SK-N-SH (cell line): Measurements from ENCODE around the gene PRKX. TPM values are rescaled to one million over a fixed set of nuclear protein-coding genes. Genes with fewer than 3 reads are reported as not detected.

Source experiments
- CTCF ChIA-PET: fragments of 300-600, 350-600 bp; formaldehyde crosslinking; extraction: SDS; loops from one replicate; lab custom pipeline; 2021; lab: Yijun Ruan, JAX
- POLR2A ChIA-PET: fragments of 350-600 bp; sonication (Branson Sonifier 250); formaldehyde crosslinking; extraction: SDS; loops from one replicate; lab custom pipeline; 2020; ENCODE audit warnings: antibody characterized with exemption, inconsistent platforms; lab: Yijun Ruan, JAX
- DNase-seq: peaks from one replicate; pipeline ENCODE4 v3.0.0; 2012
- H2AFZ ChIP-seq: fragments of 200-600 bp; sonication (generic); 2 replicates; pipeline ENCODE4 v1.8.1; 2016; ENCODE audit warnings: antibody characterized with exemption, mild to moderate bottlenecking, low read depth
- H3F3A ChIP-seq: fragments of 200-600 bp; sonication (generic); replicated peaks from 2 replicates; pipeline ENCODE3; 2016; ENCODE audit warnings: antibody characterized with exemption, mild to moderate bottlenecking; ENCODE audit not compliant: insufficient read depth
- H3K27ac ChIP-seq, 2 experiments: fragments of 200-500 bp in 1 of 2; fragments of 200-600 bp in 1 of 2; sonication (Bioruptor generic) in 1 of 2; sonication (generic), shearing (Covaris generic) in 1 of 2; 2 replicates each; pipeline versions ENCODE4 v1.5.1 to v1.6.1; 2014 to 2016; ENCODE audit warnings: low read depth in 2 of 2, inconsistent platforms in 1 of 2, low read length in 1 of 2, mild to moderate bottlenecking in 1 of 2, mixed read lengths in 1 of 2
- H3K27me3 ChIP-seq: fragments of 200-600 bp; sonication (generic), shearing (Covaris generic); 2 replicates; pipeline ENCODE4 v1.6.1; 2016; ENCODE audit warnings: mixed run types; ENCODE audit not compliant: insufficient read depth
- H3K36me3 ChIP-seq, 2 experiments: fragments of 200-500 bp in 1 of 2; fragments of 200-600 bp in 1 of 2; sonication (Bioruptor generic) in 1 of 2; sonication (generic) in 1 of 2; replicated peaks in 1 of 2; 2 replicates each; pipeline versions ENCODE3 to v1.5.1; 2014 to 2016; ENCODE audit warnings: low read length in 1 of 2, mild to moderate bottlenecking in 1 of 2; ENCODE audit not compliant: insufficient read depth in 2 of 2, control insufficient read depth in 1 of 2
- H3K4me1 ChIP-seq, 2 experiments: fragments of 200-500 bp in 1 of 2; fragments of 200-600 bp in 1 of 2; sonication (Bioruptor generic) in 1 of 2; sonication (generic), shearing (Covaris generic) in 1 of 2; 2 replicates each; pipeline versions ENCODE4 v1.5.1 to v1.6.1; 2014 to 2016; ENCODE audit warnings: low read depth in 1 of 2, low read length in 1 of 2, mixed run types in 1 of 2; ENCODE audit not compliant: insufficient read depth in 2 of 2, control insufficient read depth in 1 of 2
- H3K4me2 ChIP-seq: fragments of 200-600 bp; sonication (generic), shearing (Covaris generic); 2 replicates; pipeline ENCODE4 v1.6.1; 2017; ENCODE audit warnings: mixed run types
- H3K4me3 ChIP-seq, 2 experiments: fragments of 200-500 bp in 1 of 2; fragments of 200-600 bp in 1 of 2; sonication (Bioruptor generic) in 1 of 2; sonication (generic), shearing (Covaris generic) in 1 of 2; 2 replicates each; pipeline versions ENCODE4 v1.5.1 to v1.8.1; 2014 to 2016; ENCODE audit warnings: low read depth in 2 of 2, inconsistent platforms in 1 of 2, low read length in 1 of 2, mild to moderate bottlenecking in 1 of 2, mixed read lengths in 1 of 2, moderate library complexity in 1 of 2
- H3K79me2 ChIP-seq: fragments of 200-600 bp; sonication (generic); 2 replicates; pipeline ENCODE4 v1.8.1; 2017; ENCODE audit warnings: mild to moderate bottlenecking; ENCODE audit not compliant: insufficient read depth
- H3K9ac ChIP-seq: fragments of 200-600 bp; sonication (generic); 2 replicates; pipeline ENCODE4 v1.6.1; 2017; ENCODE audit warnings: mixed run types
- H3K9me2 ChIP-seq: fragments of 200-600 bp; sonication (generic); 2 replicates; pipeline ENCODE4 v1.6.1; 2017; ENCODE audit warnings: mixed run types
- H3K9me3 ChIP-seq: fragments of 200-600 bp; sonication (generic); 2 replicates; pipeline ENCODE4 v1.6.1; 2017; ENCODE audit warnings: mixed run types, mild to moderate bottlenecking, moderate library complexity
- H4K20me1 ChIP-seq: fragments of 200-600 bp; sonication (generic); 2 replicates; pipeline ENCODE4 v1.6.1; 2017; ENCODE audit warnings: mild to moderate bottlenecking, mixed run types; ENCODE audit not compliant: insufficient read depth
- FOSL2 ChIP-seq: IDR thresholded peaks from 2 replicates; pipeline ENCODE4 v1.4.0; 2012; ENCODE audit warnings: low read depth, mild to moderate bottlenecking, moderate library complexity, borderline replicate concordance
- MXI1 ChIP-seq: IDR thresholded peaks from 2 replicates; pipeline ENCODE4 v1.6.1; 2012; ENCODE audit warnings: mild to moderate bottlenecking, low read depth, low read length, improper control_type of control experiment
- RCOR1 ChIP-seq: fragments of 150-350 bp; IDR thresholded peaks from 2 replicates; pipeline ENCODE4 v1.6.1; 2017; ENCODE audit warnings: antibody characterized with exemption, low read length
- TAF1 ChIP-seq: IDR thresholded peaks from 2 replicates; pipeline ENCODE4 v1.6.1; 2012; ENCODE audit warnings: low read depth, mild to moderate bottlenecking, low read length, moderate library complexity, borderline replicate concordance
- YY1 ChIP-seq: IDR thresholded peaks from 2 replicates; pipeline ENCODE4 v1.4.0; 2012; ENCODE audit warnings: low read depth, mild to moderate bottlenecking
- WGBS: methylation state at CpG from one replicate; pipeline ENCODE4 v1.1.6; 2017; ENCODE audit warnings: low lambda C conversion rate; 5-methylcytosine and 5-hydroxymethylcytosine counted together
- polyA plus RNA-seq, 3 experiments: library from polyadenylated mRNA; depleted of rRNA; stranded (reverse); fragments of >200 nt; gene quantifications; 2 replicates each; pipeline ENCODE4 v1.2.3, GENCODE V29; 2012
- TF ChIP-seq, protein P1 (sequence below): IDR thresholded peaks from 2 replicates; pipeline ENCODE4 v1.4.0; 2012; ENCODE audit warnings: low read depth, borderline replicate concordance
- TF ChIP-seq, protein P2 (sequence below): IDR thresholded peaks from 2 replicates; pipeline ENCODE4 v1.4.0; 2012; ENCODE audit warnings: low read depth, borderline replicate concordance
- TF ChIP-seq, protein P3 (sequence below): IDR thresholded peaks from 2 replicates; pipeline ENCODE4 v1.4.0; 2012; ENCODE audit warnings: low read depth

PRKX gene
- polyA plus RNA-seq, 1 of the 3 experiments (the other 2 are of a cell fraction): 6.5 TPM

DNA sequence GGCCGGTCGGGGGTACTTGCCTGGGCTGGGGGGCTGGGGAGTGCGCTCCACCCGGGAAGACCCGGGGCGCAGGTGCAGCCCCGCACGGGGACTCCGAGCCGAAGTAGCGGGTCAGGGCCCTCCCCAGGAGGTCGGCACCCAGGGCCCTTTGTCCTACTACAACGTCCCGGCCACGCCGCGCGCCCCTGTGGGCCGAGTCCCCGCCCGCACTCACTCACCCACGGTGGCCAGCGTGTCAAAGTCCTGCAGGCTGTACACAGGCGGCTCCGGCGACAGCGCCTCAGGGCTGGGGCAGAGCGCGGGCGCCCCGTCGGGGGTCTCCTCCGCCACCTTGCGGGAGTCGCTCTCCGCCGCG lies 602 bp downstream of the PRKX start:
- Histone ChIP-seq H3K9me2 (no peaks in the 10 kb centered on the region), H3K4me3 (peak overlapping the region; percentile 65 to 66), H2AFZ (peak overlapping the region; percentile 16; the same call in 1 of the 2 replicates), H3F3A (no peaks in the 10 kb centered on the region), H3K27me3 (peaks cover 15% of the 10 kb centered on the region; the same call in 1 of the 2 replicates), H3K9ac (peak overlapping the region; percentile 61; the same call in 1 of the 2 replicates), H3K79me2 (peaks cover 11% of the 10 kb centered on the region), H3K4me2 (peak overlapping the region; percentile 76), H4K20me1 (no peaks in the 10 kb centered on the region), H3K36me3 (no peaks in the 10 kb centered on the region), H3K9me3 (no peaks in the 10 kb centered on the region), H3K27ac (no peak overlapping the region; a peak in 1 of 4 replicates), H3K4me1 (no peaks in the 10 kb centered on the region; a peak in 1 of 4 replicates)
- POLR2A ChIA-PET: no interaction called here
- 5% methylated on average over 4 of the region's 38 CpGs for WGBS
- TF ChIP-seq, protein P1, sequence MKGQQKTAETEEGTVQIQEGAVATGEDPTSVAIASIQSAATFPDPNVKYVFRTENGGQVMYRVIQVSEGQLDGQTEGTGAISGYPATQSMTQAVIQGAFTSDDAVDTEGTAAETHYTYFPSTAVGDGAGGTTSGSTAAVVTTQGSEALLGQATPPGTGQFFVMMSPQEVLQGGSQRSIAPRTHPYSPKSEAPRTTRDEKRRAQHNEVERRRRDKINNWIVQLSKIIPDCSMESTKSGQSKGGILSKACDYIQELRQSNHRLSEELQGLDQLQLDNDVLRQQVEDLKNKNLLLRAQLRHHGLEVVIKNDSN: no peak
- TF ChIP-seq, protein P2, sequence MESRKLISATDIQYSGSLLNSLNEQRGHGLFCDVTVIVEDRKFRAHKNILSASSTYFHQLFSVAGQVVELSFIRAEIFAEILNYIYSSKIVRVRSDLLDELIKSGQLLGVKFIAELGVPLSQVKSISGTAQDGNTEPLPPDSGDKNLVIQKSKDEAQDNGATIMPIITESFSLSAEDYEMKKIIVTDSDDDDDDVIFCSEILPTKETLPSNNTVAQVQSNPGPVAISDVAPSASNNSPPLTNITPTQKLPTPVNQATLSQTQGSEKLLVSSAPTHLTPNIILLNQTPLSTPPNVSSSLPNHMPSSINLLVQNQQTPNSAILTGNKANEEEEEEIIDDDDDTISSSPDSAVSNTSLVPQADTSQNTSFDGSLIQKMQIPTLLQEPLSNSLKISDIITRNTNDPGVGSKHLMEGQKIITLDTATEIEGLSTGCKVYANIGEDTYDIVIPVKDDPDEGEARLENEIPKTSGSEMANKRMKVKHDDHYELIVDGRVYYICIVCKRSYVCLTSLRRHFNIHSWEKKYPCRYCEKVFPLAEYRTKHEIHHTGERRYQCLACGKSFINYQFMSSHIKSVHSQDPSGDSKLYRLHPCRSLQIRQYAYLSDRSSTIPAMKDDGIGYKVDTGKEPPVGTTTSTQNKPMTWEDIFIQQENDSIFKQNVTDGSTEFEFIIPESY: no peak
- TF ChIP-seq TAF1 (no peak), RCOR1 (no peak), FOSL2 (no peak)
- TF ChIP-seq, protein P3, sequence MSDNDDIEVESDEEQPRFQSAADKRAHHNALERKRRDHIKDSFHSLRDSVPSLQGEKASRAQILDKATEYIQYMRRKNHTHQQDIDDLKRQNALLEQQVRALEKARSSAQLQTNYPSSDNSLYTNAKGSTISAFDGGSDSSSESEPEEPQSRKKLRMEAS: no peak
- CTCF ChIA-PET: no interaction called here
- DNase-seq: no peak

DNA sequence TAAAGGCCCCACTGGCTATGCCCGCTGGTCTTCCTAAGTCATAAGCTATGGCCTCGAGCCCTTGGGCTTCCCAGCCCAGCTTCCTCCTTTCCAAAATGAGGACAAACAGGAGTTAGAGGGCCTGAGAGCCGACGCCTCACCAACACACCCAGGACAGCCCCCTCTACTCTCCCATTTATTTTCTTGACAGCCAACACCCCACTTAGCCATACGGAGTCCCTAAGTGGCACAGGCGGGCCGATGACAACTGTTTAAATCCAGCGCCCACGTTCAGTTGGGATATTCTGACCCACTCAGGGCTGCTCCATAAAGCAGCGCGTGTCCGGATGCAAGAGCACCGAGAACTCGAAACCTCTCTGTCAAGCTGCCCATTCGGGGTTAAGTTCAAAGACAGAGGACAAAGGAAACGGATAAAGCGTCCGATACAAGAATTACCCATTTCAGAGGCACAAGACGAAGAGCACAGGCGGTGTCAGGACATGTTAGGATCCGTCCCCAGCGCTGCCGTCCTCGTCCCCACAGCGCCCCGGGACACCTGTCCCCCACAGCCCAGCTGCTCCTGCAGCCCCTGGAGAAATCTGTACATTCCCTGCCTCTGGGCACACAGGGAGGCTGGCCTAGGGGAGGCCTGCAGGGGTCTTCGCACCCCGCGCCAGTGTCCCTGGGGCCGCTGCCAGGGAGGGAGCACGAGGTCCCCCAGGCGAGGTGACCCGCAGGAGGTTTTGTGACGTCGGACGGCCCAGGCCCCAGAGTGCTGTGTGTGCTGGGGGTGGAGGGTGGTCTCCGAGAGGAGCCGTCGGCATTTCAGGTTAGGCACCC lies 1.2 kb downstream of the PRKX start:
- no peak for DNase-seq
- POLR2A ChIA-PET: no interaction called here
- CTCF ChIA-PET: interaction anchor here (1.3 kb wide), 1 partner anchor 99 kb away, joined by 3 read pairs; no protein-coding TSS in a partner anchor

More for the DNA sequence above, 1.2 kb downstream of the PRKX start:
- H3K9me2 ChIP-seq: no peaks in the 10 kb centered on the region
- no peaks in the 10 kb centered on the region for H4K20me1 ChIP-seq
- peak overlapping the region; percentile 76 for H3K4me2 ChIP-seq
- peaks cover 11% of the 10 kb centered on the region for H3K79me2 ChIP-seq
- no peaks in the 10 kb centered on the region for H3F3A ChIP-seq
- H3K27me3 ChIP-seq: peaks cover 15% of the 10 kb centered on the region; the same call in 1 of the 2 replicates
- TF ChIP-seq MXI1: 0 out of 2 replicates have a peak, but pooled peaks have one; percentile 17
- no peak for TF ChIP-seq YY1
- TF ChIP-seq, all 33 proteins: peak for 1
- WGBS: 22% methylated on average over 27 of the region's 39 CpGs
- Histone ChIP-seq H3K27ac (no peak overlapping the region; a peak in 1 of 4 replicates), H3K9me3 (no peaks in the 10 kb centered on the region), H3K36me3 (no peaks in the 10 kb centered on the region), H2AFZ (peak overlapping the region; percentile 46; the same call in 1 of the 2 replicates), H3K4me1 (no peaks in the 10 kb centered on the region; a peak in 1 of 4 replicates), H3K4me3 (peak overlapping the region; percentile 65 to 66), H3K9ac (peak overlapping the region; percentile 61; the same call in 1 of the 2 replicates)
